HG03280 (cell line): Measurements from ENCODE around the gene SPACDR.

Source experiments
- ATAC-seq: cut with Tn5 transposase; IDR thresholded peaks from one replicate; pipeline ENCODE4 v1.9.1; 2021; ENCODE audit warnings: mild to moderate bottlenecking, moderate library complexity; ENCODE audit not compliant: unreplicated experiment

SPACDR gene

DNA sequence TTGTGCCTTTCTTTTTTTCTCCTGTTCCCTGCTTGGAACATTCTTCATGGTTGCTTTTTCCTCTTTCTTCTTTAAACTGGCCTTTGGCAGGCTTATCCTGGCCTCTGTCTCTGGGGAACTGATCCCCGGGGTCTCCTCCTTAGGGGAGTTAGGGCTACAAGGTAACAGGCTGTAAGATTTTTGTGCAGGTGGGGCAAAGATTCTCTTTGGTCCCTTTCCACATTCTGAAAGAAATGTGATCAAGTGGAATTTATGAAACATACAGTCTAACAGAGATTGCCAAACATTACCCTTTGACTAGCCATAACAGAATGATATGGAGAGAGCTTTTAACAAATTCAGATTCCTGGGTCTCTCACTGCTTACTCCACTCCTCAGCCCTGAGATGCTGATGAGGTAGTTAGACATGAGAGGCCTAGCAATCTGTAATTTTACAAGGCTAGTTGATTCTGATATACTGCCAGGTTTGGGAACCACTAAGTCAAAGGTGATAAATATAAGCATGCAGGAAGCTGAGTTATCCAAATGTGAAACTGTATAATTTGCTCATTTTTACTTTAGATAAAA lies 44.3 kb downstream of the SPACDR start:
- no peak for ATAC-seq

DNA sequence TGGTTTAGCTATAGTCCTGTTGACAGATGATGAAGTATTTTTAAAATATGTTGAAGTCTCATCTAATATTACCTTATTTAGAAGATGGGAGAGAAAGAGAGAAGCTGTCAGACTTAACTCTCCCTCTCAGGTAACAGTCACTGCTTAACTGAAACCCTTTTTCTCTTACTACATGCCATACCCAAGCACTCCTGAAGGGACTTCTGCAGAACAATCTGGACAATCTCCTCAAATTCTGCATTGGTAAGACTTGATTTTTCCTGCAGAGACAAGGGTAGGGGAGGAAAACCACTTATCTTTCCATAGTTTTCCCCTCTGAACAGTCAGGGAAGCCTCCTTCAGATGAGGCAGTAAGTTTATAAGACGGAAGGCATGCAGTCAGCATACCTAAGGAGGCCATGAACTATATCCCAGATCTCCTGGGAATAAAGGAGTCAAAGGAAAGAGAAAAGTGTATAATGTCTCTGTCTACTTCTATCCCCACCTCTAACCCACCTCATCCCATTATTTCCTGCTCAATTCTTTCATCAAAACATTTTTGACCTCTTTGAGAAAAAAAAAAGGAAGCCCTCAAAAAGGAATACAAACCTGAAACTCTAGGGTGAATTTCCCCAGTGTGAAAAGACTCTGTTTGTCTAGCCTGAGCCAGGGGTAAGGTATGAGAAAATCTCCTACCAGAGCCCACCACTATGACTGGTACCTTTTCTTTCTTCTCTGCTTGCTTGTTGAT lies 45.0 kb downstream of the SPACDR start:
- no peak for ATAC-seq

DNA sequence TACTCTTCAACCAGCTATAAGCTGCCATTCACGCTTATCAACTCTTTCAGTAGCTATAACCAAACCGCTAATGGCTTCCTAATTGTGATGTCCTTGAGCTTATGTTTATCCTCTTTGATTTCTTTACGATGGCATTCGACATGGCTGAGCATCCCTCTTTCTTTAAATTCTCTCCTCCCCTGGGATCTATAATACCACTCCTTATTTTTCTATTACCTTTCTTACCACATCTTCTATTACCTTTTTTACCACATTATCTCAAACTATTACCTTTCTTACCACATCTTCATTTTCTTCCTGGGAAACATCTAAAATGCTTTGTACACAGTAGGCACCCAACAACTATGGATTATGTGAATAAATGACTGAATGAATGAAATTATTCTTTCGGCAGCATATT lies 48.6 kb downstream of the SPACDR start:
- ATAC-seq, result no peak

DNA sequence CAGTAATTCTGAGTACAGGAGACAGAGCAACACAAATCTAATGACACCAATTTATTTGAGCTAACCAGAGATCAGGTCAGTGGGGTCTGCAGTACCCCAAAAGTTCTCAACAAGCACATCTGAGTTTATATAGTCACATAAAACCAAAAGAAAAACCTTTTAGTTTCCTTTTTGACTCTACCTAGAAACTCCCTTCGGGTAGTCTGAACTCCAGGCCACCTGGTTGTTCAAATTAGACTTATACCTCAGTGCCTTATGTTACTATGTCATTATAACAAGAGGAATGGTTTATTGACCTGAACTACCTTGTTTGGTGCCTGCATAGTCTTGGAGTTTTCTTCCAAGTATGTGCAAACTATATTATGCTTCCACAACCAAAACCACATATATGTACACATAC lies 50.2 kb downstream of the SPACDR start:
- no peak for ATAC-seq

DNA sequence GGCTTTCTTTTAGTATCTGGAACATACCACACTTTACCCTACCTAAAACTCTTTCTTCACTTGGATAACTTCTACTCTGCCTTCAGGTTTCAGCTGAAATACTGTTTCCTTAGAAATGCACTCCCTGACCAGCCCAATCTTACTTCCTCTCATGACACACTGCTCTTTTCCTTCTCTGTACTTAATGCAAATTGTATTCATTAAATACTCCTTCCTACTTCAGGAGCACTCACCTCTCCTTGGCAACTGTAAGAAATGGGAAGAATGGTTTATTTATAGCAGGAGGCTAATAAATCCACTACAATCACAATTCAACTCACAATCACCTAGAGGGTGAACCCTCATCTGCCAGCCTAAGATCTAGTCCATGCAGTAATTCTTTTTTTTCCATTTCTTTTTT lies 50.7 kb downstream of the SPACDR start:
- ATAC-seq, result no peak

DNA sequence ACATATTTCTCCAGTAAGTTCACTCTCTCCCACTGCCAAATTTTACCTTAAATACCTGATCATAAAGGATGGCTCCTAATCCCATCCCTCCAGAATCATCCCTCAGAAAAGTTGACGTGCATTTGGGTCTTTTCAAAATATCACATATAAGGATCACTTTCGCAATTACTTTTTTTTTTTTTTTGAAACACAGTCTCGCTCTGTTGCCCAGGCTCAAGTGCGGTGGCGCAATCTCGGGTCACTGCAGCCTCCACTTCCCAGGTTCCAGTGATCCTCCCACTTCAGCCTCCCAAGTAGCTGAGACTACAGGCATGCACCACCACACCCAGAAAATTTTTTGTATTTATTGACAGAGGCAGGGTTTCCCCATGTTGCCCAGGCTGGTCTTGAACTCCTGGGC lies 53.0 kb downstream of the SPACDR start:
- no peak for ATAC-seq

DNA sequence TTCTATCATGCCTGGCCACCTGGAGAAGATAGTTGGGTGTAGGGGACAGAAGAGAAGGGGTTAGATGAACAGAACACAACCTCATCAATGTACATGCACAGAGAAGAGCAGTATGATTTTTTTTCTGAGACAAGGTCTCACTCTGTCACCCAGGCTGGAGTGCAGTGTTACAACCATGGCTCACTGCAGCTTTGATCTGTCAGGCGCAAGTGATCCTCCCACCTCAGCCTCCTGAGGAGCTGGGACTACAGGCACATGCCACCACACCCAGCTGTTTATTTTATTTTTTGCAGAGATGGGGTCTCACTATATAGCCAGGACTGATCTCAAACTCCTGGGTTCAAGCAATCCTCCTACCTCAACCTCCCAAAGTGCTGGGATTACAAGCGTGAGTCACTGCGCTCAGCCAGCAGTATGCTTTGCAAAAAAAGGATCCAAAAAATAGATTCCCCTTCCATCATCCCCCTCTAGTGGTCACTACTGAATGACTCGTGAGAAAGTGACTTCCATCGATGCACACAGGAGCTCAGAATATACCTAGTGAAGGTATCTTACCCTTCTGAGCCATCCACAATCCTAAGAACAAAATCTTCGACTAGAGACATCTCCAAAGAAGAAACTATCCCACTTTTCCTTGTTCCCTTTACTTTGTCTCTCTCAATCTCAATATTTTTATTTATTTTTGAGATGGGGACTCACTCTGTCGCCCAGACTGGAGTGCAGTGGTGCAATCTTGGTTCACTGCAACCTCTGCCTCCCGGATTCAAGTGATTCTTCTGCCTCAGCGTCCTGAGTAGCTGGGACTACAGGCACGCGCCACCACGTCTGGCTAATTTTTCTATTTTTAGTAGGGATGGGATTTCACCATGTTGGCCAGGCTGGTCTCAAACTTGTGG lies 56.5 kb downstream of the SPACDR start:
- no peak for ATAC-seq

DNA sequence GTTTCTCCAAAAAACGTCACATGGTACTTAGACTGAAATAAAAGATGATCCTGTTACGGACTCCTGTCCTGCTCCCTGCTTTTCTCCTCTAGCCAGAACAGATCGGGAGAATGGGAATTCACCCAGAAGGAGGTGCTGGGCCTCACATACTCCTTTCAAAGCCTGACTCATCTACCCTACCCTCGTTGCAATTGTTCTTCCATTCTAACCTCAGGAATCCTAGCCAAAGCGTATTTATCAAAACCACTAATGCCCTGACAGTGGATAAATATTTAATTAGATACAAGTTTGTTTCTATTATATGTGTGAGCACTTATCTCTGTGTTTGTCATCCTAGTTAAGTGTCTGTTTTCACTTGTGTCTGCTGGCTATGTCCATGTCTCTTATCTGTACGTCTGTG lies 57.3 kb downstream of the SPACDR start:
- no peak for ATAC-seq
